A549 treated with Hydrocortisone at 1 μM for 4 hours (cell line): Measurements from ENCODE around the gene AP2S1. TPM values are rescaled to one million over a fixed set of nuclear protein-coding genes. Genes with fewer than 3 reads are reported as not detected.

ENCODE experiments used
- total RNA-seq: library from RNA; stranded (reverse); fragments of 200-300 nt; extraction: Qiagen RNA extraction; gene quantifications from 5 replicates; pipeline ENCODE4 v1.2.3, GENCODE V29; 2022

AP2S1 gene
- total RNA-seq = 214 to 313 TPM (median 301 TPM) in 5 replicates

DNA sequence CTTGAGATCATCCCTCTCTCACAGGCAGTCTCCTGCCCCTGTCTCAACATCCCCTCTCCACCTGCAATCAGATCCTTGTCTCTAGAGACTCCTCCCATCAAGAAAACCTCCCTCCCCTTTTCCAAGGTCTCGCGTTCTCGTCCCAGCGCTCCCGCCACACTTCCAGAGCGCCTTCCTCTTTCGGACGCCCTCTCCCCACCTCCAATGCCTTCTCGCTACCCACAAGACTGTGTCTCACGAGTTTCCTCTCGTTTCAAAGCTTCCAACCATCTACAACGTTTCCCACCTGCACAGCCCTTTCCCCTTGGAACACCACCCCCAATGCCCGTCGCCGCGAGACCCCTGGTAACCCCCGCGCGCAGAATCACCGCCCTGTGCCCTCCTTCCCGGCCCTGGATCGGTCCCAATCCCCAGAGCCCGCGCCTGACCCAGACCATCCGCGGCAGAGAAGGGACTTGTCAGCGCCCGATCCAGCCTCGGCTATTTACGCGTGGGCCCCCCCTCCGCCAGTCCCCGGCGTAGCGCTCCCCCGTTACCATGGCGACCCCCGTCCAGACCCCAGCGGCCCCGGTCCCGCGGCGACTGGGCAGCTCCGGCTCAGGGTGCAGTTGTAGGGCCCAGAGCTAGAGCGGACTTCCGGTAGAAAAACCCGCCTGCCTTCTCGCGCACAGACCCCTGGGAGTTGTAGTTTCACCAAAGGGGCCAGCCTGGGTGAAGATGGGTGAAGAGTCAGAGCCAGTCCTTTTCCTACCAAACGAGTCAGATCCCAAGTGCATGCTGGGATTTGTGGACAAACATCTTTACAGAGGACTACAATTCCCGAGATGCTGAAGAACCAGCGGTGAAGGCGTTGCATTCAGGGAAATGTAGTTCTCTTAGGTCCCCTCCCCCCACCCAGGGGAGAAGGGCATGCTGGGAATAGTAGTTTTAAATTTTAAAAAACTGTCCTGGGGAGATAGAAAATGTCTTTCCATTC, at the start of gene AP2S1:
Gene AP2S1, minus strand, starts transcription at position 619 of the 976 bp plus-strand sequence. Its CDS starts 80 bp downstream, at position 539.

DNA sequence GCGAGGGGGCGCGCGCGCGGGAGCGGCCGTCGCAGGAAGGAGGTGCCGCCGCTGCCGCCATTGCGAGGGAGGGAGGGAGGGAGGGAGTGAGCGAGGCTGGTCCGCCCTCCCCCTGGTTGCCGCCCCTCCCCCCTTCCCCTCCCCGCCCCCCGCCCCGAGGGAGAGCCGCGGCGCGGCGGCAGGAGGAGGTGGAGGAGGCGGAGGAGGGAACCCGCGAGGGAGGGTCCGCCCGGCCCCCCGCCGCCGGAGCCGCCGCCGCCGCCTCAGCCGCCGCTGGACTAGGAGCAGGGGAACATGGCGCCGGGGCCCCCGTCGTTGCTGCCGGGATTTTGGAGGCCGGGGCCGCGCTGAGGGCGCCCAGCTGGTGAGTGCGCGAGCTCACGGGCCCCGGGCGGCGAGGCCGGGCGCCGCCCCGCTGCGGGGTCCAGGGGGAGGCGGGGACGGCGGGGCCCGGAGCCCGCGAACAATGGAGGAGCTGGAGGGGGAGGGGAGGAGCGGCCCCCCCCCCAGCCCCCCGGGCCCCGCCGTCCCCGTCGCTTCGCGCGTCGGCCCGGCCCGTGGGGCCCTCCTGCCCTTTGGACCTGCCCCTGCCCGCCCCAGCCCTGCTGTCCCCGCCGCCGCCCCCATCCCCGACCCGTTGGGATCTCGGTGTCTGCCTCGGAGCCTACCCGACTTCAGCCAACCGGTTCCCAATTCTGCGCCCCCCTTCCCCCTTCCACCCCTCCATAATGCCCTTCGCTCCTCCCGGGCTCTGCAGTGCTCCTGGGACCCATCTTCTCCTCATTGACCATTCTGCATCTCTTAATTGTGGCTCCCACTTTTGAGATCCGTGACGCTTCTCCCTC, 10.4 kb upstream of the AP2S1 start, which contains the start of gene ARHGAP35:
Gene ARHGAP35, plus strand, starts transcription at position 152 of the 845 bp plus-strand sequence. CDS start 57,679 bp downstream, outside the sequence.

DNA sequence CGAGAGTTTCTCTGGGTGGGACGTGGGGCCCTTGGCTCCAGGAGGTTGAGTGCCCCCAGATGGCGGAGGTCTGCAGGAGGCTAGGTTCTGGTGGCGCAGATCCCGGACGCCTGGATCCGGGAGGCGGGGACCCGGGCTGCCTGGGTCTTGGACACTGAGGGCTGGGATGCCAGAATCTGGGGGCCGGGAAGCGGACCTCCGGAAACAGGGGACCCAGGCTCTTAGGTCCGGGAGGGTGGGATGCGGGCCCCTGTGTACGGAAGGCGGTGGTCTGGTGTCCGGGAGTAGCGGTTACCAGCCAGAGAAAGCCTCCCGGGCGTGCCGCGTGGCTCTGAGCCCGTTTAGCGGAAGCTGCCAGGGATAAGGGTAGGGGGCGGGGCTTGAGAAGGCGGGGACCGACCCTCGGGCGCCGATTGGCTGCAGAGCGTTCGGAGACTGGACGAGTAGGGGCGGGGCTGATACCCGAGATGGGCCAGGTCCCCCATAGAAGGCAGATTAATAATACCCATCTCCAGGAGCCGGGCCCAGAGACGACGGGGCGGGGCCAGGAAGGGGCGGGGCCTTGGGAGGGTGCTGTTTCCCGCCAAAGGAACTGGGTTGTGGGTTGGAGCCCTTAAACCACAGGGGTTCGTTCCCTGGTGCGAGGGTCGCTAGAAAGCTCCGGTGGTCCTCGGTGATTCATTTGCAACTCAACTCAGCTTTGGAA, 62.2 kb downstream of the AP2S1 start, which contains the start of gene SLC1A5:
Gene SLC1A5, minus strand, starts transcription at position 333 of the 706 bp plus-strand sequence. CDS start 629 bp downstream, outside the sequence.

Other genes with a start within 250 kb of the AP2S1 start
- gene CALM3, start 249.5 kb downstream of the AP2S1 start, total RNA-seq = 218 to 251 TPM (median 238 TPM) in 5 replicates
- 0.05 to 0.12 TPM (median 0.12 TPM) in 3 of 5 replicates, not detected in the others for gene PTGIR, start 225.8 kb downstream of the AP2S1 start, total RNA-seq
- gene GNG8, start 214.6 kb downstream of the AP2S1 start, total RNA-seq = not detected in 5 replicates
- 0.24 to 0.31 TPM (median 0.29 TPM) in 5 replicates for gene DACT3, start 189.7 kb downstream of the AP2S1 start, total RNA-seq
- gene PRKD2, start 133.7 kb downstream of the AP2S1 start, total RNA-seq = 26.1 to 32.0 TPM (median 27.4 TPM) in 5 replicates
- gene FKRP, start 104.8 kb downstream of the AP2S1 start, total RNA-seq = 17.2 to 23.4 TPM (median 19.0 TPM) in 5 replicates
- 75.5 to 86.8 TPM (median 81.4 TPM) in 5 replicates for gene STRN4, start 104.4 kb downstream of the AP2S1 start, total RNA-seq
- gene SLC1A5, start 62.3 kb downstream of the AP2S1 start, total RNA-seq = 207 to 235 TPM (median 217 TPM) in 5 replicates
- gene ARHGAP35, start 10.2 kb upstream of the AP2S1 start, total RNA-seq = 22.3 to 35.2 TPM (median 29.1 TPM) in 5 replicates
- gene NPAS1, start 169.0 kb upstream of the AP2S1 start, total RNA-seq = 4.8 to 9.1 TPM (median 6.5 TPM) in 5 replicates
- gene TMEM160, start 197.8 kb upstream of the AP2S1 start, total RNA-seq = 26.4 to 80.9 TPM (median 77.6 TPM) in 5 replicates